ENCODE data around the gene PARD3. TPM values are rescaled to one million over a fixed set of nuclear protein-coding genes. Genes with fewer than 3 reads are reported as not detected.

Gene PARD3
- polyA plus RNA-seq, 3 donors, result 0.51 TPM; not detected in 2

DNA sequence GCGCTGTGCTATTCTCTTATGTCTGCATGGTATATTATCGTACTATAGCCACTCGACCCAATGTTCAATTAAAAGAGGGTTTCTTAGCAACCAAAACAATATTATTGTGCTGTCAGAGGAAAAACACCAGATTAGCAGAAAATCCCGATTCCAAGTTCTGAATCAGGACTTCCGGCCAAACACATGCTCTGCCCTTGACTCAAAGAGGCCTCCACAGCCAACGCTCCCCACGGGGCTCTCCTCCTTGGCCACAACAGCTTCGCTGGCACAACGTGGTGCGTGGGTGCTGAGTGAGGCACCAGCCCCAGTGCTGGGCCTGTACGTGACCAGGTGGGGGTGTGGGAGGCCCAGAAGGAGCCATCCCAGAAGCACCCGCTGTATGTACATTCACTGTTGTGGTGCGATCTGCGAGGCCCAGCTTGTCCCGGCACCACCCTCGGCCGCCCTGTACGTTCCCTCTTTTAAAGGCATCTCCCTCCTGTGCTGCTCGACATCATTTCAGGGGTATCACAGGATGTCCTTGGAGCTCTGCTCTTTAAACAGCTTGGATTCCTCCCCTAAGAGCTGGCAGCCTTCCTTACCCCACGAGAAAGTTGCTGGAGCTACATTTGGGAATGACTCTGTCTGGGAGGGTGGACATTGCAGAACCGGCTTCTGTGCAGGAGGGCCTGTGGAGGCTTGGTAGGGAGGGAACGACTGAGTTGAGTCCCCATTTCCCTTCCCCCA, 736.2 kb downstream of the PARD3 start:
- Histone ChIP-seq H3K36me3 (replicated peaks in 1 of 2; ENCODE audit: control insufficient read depth in 1 of 2, insufficient read depth in 2 of 2, low read length in 2 of 2) (no peaks in the 10 kb centered on the region), H3K9me3 (replicated peaks in 1 of 2; ENCODE audit: control insufficient read depth in 1 of 2, insufficient read depth in 1 of 2, low read length in 2 of 2) (peaks cover 5 to 11% of the 10 kb centered on the region in 2 donors), H3K9ac (ENCODE audit: insufficient read depth, low read length, poor library complexity, severe bottlenecking) (no peak overlapping the region), H3K27me3 (ENCODE audit: control insufficient read depth in 2 of 2, insufficient read depth in 2 of 2, low read length in 2 of 2) (no peaks in the 10 kb centered on the region), H3K79me2 (ENCODE audit: insufficient read depth, low read length) (no peaks in the 10 kb centered on the region), H4K20me1 (ENCODE audit: insufficient read depth, low read length) (no peaks in the 10 kb centered on the region), H3K4me1 (ENCODE audit: control insufficient read depth in 1 of 2, insufficient read depth in 2 of 2, low read length in 2 of 2) (no peaks in the 10 kb centered on the region), H3K4me3 (replicated peaks in 1 of 3; ENCODE audit: low read depth in 2 of 3, low read length in 3 of 3) (no peak overlapping the region), H2AFZ (ENCODE audit: insufficient read depth, low read depth, low read length, poor library complexity, severe bottlenecking) (no peak overlapping the region), H3K4me2 (replicated peaks; ENCODE audit: extremely low read depth, low read length, poor library complexity, severe bottlenecking) (no peak overlapping the region), H3K27ac (ENCODE audit: low read depth in 1 of 2, low read length in 2 of 2) (no peak overlapping the region)
- intact Hi-C loops (cut with micrococcal nuclease), result no loop called here
- Mint-ChIP-seq H3K27me3 (ENCODE audit: low read depth in 3 of 3) (peaks cover 0 to 4% (median 3%) of the 10 kb centered on the region in 3 donors), H3K4me1 (no peaks in the 10 kb centered on the region), H3K9me3 (peaks cover 3 to 18% (median 7%) of the 10 kb centered on the region in 7 donors), H3K27ac (no peak overlapping the region), H3K36me3 (no peaks in the 10 kb centered on the region), H3K4me3 (no peak overlapping the region)
- no peak for DNase-seq
- TF ChIP-seq, protein P1, sequence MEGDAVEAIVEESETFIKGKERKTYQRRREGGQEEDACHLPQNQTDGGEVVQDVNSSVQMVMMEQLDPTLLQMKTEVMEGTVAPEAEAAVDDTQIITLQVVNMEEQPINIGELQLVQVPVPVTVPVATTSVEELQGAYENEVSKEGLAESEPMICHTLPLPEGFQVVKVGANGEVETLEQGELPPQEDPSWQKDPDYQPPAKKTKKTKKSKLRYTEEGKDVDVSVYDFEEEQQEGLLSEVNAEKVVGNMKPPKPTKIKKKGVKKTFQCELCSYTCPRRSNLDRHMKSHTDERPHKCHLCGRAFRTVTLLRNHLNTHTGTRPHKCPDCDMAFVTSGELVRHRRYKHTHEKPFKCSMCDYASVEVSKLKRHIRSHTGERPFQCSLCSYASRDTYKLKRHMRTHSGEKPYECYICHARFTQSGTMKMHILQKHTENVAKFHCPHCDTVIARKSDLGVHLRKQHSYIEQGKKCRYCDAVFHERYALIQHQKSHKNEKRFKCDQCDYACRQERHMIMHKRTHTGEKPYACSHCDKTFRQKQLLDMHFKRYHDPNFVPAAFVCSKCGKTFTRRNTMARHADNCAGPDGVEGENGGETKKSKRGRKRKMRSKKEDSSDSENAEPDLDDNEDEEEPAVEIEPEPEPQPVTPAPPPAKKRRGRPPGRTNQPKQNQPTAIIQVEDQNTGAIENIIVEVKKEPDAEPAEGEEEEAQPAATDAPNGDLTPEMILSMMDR (IDR thresholded peaks at IDR 0.05), result no peak
- 92% methylated on average over 10 of the region's 22 CpGs for WGBS (ENCODE audit: insufficient coverage)

DNA sequence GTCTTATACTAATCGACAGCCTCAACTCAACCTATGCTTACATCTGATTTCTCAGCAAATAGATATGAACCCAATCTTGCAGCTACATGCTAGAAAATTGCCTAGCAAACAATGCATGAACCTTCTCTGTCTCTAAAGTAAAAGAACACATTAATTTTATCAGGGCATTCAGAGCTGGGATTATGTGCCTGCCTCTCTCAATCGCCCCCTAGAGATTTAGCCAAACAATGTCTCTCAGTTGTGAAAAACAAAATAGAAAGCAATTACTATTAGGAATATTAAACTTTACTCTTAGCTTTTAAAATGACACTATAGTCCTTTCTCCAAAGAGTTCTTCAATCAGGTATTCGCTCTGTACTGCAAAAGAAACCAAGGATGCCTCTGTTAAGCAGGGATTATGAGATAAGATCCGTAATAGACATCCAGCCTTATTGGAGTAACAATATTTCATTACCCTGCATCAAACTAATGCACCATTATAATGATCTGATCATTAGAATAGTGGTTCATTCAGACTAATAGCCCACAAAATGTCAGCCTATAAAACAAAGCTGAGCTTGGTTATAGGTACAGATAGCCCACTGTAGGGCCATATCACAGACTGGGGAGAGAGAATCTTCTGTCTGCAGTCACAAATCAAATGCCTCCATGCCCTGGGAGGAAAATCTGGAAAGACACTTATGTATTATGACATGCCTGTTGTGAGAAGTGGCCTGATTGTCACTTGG, 736.9 kb downstream of the PARD3 start:
- intact Hi-C loops (cut with micrococcal nuclease), result no loop called here
- H3K36me3 Mint-ChIP-seq, result no peaks in the 10 kb centered on the region
- no peak overlapping the region for H3K27ac ChIP-seq (ENCODE audit: low read depth in 1 of 2, low read length in 2 of 2)

More for the DNA sequence above, 736.9 kb downstream of the PARD3 start:
- no peak overlapping the region for H3K4me3 ChIP-seq (replicated peaks in 1 of 3; ENCODE audit: low read depth in 2 of 3, low read length in 3 of 3)
- no peak overlapping the region for H3K4me3 Mint-ChIP-seq
- H3K9me3 Mint-ChIP-seq, result peaks cover 0 to 17% (median 5%) of the 10 kb centered on the region in 7 donors
- no peak overlapping the region for H2AFZ ChIP-seq (ENCODE audit: insufficient read depth, low read depth, low read length, poor library complexity, severe bottlenecking)
- WGBS (ENCODE audit: insufficient coverage), result 86% methylated on average over 1 of the region's 4 CpGs
- no peaks in the 10 kb centered on the region for H3K4me1 ChIP-seq (ENCODE audit: control insufficient read depth in 1 of 2, insufficient read depth in 2 of 2, low read length in 2 of 2)
- peaks cover 0 to 4% (median 3%) of the 10 kb centered on the region in 3 donors for H3K27me3 Mint-ChIP-seq (ENCODE audit: low read depth in 3 of 3)
- no peaks in the 10 kb centered on the region for H3K4me1 Mint-ChIP-seq
- H3K36me3 ChIP-seq (replicated peaks in 1 of 2; ENCODE audit: control insufficient read depth in 1 of 2, insufficient read depth in 2 of 2, low read length in 2 of 2), result no peaks in the 10 kb centered on the region
- TF ChIP-seq, protein P1 (IDR thresholded peaks at IDR 0.05), result no peak
- DNase-seq, result no peak
- no peak overlapping the region for H3K27ac Mint-ChIP-seq
- no peak overlapping the region for H3K4me2 ChIP-seq (replicated peaks; ENCODE audit: extremely low read depth, low read length, poor library complexity, severe bottlenecking)
- no peaks in the 10 kb centered on the region for H3K27me3 ChIP-seq (ENCODE audit: control insufficient read depth in 2 of 2, insufficient read depth in 2 of 2, low read length in 2 of 2)
- H3K79me2 ChIP-seq (ENCODE audit: insufficient read depth, low read length), result no peaks in the 10 kb centered on the region
- H3K9me3 ChIP-seq (replicated peaks in 1 of 2; ENCODE audit: control insufficient read depth in 1 of 2, insufficient read depth in 1 of 2, low read length in 2 of 2), result peaks cover 0 to 7% of the 10 kb centered on the region in 2 donors
- no peaks in the 10 kb centered on the region for H4K20me1 ChIP-seq (ENCODE audit: insufficient read depth, low read length)
- no peak overlapping the region for H3K9ac ChIP-seq (ENCODE audit: insufficient read depth, low read length, poor library complexity, severe bottlenecking)

All from CD14-positive monocyte (primary cell).